Limb (tissue), 2 donors: ENCODE data around the gene SECISBP2.

Experiments used
- DNase-seq, 2 donors: peaks; one replicate each; pipeline ENCODE4 v3.0.0-alpha.2; 2016; ENCODE audit errors: extremely low spot score in 2 of 2

Gene SECISBP2

DNA sequence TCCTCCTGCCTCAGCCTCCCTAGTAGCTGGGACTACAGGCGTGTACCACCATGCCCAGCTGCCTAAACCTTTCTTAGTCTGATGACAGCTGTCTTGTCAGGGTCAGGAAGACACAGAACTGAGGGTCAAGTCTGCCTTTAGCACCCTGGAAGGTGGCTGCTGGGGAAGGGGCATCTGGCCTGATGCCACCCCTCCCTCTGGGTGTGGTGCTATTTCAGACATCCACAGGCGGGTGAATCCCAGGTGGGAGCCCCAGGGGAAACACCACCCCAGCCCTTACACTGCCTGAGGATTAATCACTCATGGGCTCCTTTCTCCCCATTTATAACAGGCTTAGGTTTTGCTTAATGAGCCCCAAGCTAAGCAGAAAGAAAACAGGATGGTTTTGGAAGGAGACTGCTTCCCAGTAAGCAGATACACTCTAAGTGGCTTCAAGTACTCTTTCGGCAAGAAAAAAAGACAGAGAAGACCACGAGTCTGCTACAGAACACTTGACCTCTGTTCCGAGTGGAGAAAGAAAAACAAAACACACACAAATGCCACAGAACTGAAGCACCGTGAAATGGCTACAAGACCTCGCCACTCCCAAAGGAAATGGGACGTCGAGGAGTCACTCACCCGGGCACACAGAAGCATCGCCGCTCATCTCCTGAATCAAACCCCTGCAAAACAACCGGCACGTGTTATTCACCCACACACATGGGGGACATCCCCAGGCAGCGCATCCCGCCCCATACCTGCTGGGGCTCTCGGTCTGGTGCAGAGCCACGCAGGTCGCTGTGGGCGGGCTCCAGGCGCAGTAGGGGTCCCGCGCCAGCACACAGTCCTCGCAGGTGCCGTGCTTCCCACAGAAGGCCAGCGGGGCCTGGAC is 62.4 kb downstream of the SECISBP2 start:
- DNase-seq = no peak

DNA sequence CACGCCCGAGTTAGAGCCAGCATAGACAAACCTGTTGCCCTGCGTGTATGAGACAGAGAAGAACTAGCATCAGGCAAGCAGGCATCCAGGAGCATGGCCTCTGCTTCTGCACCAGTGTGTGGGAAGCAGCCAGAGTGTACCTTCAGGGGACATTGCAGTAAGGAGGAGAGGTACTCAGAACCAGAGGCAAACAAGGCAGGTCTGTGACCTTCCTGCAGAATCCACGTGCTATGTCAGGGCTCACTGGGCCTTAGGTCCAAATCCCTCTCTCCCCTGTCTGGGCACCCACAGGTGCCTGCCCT is 63.0 kb downstream of the SECISBP2 start:
- DNase-seq = no peak

DNA sequence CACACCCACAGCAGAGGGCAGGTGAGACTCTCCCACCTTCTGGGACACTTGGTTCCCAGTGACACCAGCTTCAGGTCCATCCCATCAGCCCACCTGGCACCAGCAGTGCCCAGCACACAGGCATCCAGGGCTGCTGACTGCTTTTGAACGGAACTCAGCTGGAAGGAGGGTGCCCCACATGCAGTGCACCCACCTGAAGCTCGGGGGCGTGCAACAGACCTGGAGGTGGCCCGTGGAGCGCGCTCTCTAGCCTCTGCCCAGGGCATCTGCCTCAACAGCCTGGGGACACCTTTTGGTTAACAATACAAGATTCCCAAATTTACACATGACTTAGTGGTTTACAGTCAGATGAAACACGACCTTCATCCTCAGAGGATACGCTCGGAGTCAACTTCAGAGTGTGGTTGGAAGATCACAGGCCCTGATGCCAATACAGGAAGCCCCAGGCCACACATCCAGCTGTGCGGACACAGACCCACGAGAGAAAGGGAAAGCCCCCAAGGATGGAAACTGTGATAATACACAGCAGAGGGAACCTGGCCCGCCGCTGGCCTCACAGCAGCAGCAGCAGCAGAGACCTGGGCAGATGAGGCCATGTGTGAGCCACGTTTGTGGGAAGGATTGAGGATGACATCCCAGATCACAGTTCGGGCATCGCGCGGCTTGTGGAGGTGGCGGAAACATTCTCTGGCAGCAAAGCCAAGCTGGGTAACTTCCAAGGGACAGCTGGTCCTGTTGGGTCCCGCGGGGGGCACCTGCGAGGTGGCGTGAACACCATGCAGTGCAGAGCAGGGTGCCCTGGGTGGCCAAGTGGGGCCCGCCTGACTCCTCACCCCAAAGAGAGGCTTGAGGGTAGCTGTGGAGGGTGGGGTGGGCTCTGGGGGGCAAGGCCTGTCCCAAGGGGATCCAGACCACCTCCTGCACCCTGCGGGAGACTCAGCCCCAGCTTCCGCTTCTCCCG is 64.0 kb downstream of the SECISBP2 start:
- DNase-seq = no peak

DNA sequence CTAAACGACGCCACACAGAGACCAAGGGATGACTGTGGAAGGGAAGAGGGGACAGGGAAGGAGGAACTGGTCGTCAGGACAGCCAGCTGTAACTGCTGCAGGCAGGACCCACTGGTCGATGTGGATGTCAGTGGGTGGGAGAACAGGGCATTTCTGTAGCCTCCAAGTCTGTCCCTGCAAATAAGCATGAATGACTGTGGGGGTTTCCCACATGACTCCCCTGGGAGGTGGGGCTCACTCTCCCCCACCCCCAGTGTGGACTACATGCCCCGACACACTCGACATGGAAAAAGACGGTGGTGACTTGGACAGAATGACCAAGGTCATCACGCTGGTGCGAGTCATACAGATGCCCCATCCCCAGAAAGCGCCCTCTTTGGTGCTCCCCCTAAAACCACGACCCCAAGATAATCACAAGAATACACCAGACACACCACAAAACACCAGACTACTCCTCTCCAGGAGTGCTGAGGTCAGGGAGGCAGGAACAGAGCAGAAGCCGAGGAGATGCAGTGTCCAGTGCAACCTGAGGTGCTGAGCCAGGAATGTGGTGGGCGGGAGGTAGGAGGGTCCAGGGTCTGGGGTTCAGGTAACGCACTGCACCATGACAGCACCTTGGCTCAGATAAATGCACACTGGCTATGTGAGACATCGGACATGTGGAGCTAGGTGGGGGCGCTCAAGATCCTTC is 64.9 kb downstream of the SECISBP2 start:
- no peak for DNase-seq

DNA sequence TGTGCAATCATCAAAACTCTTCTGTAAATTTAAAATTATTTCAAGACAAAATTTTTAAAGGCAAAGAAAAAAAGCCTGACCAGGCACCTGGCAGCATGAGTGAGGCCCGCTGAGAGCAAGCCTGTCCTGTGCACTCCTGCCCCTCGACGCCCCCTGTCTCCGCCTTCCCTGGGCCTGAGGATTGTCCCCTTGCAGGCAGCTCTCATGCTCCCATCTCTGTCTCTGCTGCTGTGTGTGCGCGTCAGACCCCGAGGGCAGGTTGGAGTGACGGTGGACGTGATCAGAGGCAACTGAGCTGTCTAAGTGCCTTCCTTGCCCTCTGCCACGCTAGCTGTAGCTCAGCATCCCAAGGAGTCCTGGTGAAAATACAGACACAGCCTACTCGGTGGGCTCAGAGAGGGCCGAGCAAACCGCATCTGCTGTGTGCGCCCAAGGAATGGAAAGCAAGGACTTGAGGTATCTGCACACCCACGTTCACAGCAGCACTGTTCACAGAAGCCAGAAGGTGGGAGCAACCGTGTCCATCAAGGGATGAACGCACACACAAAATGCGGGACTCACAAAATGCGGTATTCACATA is 65.5 kb downstream of the SECISBP2 start:
- DNase-seq = no peak

DNA sequence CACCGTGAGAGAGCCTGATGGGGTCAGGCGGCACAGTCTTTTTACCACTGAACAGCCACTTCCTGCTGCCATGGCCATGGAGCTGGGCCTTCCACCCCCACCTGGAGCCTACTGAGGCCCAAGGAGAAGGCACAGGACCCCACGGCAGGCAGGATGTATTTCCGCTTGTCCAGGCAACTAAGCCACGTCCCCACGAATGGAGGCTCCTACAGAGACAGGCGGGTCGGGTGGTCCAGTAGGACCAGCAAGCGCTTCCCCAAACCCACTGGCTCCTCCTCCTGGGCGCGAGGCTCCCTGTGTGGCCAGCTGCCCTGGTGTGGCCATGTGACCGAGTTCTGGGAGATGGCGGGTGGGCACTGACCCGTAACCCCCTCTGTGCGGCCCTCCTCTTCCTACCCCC is 66.5 kb downstream of the SECISBP2 start:
- no peak for DNase-seq

DNA sequence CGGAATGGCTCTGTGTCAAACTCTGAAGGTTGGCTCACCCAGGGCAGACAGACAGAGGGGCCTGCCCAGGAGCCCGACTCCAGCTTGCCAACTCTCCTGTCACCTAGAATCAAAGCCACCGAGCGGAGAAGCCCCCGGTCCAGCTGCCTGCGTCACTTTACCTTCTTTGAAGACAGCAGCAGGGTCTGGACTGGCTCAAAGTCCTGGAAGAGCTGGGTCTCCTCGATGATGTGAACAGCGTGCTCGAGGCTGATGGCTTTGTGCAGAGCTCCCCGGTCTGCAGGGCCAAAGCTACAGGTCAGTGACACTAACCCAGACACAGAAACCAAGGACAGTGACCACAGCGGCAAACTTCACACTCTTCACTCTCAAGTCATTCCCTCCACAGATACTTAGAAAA is 67.9 kb downstream of the SECISBP2 start:
- no peak for DNase-seq

DNA sequence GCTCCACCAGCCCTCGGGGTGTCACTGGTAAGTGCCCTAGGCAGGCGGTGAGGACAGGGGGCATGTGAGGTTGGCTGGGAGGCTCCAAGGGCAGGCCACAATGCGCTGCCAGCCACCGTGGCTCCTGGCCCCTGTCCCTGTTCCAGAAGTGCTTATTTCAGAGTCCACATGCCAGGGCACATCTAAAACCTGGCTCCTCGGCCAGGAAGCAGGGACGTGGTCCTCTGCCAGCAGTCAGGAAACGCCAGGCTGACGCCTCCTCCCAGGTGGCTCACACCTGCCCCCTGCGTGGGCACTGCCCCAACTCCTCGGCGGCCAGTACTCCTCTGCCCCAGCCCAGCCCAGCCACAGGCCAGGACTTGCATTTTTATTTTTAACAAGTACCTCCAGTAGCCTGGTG is 68.5 kb downstream of the SECISBP2 start:
- no peak for DNase-seq

DNA sequence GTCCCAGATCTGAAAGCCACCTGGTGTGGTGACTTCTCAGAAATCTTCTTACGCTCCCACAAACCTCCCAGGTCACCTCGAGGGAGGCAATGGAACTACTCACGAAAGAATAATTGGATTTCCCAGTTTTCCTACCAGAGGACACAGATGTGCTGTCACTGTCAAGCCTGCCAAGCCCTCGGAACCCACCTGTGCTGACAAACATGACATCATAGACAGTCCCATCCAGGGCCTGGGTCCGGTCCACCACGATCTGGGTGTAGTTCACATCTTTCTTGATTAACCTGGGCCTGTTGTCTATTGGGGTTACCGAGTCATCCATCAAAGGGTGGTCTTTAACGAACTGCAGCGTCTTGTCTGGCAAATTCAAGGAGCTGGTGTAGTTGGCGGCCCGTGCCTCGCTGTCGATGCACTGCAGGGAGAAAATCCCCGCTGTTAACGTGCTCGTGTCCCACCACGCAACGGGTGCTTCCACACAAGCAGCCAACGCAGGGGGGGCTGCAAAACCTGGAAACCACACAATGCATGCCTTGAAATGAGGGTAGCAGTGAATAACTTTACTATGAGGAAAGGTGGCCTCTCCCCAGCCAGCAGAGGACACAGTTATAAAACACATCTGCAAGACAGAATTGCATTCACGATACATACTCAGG is 69.0 kb downstream of the SECISBP2 start:
- DNase-seq = no peak

DNA sequence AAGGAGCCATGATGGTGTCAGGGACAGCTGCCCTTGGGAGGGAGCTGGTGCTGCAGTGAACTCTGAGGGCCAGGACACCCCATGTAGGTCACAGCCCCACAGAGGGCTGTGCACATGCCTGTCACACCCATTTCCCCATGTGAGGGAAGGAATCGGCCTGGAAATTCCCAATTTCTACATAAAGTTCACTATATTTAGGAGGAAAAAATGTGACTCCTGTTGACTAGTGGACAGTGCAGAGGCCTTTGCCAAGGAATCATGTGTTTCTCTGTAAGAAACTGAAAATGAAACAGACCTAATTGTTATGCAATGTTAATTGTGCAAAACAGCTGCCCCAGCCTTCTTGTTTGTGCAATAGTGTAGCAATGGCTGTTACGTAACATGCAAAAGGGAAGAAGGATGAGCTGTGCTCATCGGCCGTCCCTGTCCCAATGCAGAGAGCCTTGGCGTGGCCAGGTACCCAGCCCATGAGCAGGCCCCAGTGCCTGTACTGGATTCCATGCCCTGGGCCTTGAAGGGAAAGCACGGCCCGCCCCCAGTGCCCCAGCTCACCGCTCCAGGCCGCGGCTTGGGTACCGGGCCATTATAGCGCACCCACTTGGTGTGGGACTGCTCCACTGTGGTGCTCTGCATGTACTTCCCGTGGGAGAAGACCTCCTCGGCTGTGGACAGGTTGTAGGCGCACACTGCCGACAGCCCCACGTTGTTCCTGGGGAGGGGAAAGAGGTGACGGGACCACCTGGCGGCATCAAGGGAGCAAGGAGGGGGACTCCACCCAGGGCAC is 70.0 kb downstream of the SECISBP2 start:
- DNase-seq = no peak

DNA sequence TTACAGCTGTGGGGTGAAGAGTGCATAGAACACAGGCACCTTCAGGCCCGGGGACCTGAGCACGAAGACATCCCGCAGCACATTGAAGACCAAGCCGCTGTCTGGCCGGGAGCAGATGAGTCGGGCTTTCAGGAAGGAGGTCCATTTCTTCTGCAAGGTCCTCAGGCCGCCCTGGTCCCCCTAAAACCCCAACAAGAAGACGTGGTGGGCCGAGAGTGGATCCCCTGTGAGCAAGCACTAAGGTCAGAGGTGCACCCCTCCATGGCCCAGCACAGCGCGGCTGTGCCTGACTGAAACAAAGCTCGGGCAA is 70.5 kb downstream of the SECISBP2 start:
- no peak for DNase-seq

DNA sequence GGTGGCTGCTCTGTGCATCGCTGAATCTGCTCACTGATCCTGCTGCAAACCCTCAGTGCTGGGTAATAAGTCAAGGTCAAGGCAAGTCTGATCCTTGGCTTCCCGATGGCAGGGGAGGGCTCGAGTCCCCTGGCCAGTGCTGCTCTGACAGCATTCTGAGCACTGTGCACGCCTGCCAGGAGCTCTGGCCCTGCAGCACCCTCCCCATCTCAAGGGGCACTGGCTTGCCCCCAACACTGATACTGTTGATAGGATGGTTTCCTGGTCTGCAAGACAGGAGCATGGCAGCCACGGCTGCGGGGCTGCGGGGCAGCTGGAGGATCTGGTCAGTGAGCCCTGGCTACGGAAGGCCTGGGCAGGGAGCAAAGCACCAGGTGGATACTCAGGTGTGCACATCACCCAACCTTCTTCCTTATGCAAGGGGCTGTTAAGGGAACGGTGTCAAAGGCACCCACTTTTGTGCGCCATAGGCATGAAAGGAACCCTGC is 71.8 kb downstream of the SECISBP2 start:
- DNase-seq = no peak

DNA sequence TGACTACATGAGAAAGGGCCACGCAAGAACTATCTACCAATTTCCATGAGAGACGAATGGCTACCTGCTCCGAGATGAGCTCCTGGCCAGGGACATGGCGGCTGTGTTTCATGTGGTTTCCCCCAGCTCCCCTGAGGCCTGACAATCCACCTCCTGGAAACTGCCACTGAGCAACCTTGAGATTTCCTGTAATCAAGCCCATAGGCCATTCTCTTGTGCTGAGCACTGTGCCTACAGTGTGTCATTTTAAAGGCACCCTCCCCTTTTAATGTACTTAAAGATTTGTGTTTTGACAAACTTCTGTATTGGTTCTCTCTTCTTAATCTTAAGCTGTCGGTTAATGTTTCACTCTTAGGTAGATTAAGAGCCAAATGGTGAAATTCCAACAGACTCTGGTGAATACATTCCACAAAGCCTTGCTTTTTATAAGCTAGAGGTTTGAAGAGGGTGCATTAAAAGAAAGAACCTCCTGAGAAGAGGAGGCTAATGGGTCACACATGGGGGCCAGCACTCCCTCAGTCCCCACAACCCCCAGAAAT is 72.3 kb downstream of the SECISBP2 start:
- DNase-seq = no peak

DNA sequence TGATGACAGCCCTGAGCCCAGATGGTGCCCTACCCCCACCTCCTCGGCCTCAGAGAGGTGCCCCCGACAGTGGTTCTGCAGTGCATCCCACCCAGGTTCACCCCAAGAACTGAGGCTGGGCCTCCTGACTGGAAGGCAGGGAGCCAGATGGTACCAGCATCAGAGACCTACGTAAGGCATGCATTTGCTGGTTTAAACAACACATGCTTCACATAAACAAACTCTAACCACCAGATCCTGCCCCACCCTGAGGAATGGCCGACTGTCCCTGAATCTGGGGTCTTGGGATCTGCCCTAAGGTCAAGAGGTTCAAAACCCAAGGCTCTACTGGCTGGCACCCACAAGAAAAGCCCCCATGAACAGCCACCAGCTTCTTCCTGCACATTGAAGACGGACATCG is 73.3 kb downstream of the SECISBP2 start:
- no peak for DNase-seq

DNA sequence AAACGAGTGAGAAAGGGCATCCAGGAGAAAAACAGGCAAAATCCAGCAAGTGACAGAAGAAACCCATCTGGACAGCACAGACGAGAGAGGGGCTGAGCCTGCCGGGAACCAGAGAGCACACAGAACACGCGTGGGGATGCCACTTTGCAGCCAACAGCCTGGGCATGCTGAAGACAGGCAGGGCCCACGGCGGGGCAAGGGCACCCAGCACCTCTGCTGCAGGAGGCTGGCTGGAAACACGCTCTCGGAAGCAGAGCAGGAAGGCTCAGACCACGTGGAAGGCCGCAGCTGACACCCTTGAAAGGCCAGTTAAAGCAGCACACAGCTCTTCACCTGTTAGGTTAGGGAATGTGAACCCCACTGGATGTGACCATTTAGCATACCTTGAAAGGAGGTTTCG is 76.1 kb downstream of the SECISBP2 start:
- no peak for DNase-seq

DNA sequence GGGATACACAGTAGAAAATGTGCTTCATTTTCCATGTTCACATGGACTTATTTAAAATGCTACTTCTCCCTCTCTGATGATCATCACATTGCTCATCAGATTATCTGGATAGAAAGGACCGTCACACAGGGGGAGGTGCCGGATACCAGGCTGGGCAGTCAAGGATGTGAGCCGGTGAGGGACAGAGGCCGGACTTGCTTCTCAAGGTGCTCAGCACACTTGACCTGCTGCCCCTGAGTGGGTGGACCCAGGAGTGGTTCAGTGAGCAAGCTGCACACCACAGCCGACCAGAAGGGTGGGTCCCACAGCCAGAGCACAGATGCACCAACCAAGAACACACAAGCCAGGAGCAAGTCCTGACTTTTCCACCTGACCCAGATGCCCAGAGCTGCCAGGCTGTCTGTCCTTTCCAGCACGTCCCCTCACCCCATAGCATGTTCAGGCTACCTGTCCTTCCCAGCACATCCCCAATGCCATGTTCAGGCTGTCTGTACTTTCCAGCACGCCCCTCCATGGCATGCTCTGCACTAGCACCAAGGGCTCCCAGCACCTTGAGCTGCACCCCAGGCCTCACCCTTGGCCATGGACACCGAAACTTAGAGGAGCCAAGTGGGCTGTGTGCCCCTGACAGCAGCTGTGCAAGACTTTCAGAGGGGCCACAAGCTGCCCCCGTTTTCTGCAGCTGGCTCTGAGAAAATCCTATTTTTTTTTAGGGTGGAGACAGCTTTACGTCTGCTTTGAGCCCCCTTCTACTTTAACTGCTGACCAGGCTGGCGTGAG is 77.8 kb downstream of the SECISBP2 start:
- DNase-seq = no peak

DNA sequence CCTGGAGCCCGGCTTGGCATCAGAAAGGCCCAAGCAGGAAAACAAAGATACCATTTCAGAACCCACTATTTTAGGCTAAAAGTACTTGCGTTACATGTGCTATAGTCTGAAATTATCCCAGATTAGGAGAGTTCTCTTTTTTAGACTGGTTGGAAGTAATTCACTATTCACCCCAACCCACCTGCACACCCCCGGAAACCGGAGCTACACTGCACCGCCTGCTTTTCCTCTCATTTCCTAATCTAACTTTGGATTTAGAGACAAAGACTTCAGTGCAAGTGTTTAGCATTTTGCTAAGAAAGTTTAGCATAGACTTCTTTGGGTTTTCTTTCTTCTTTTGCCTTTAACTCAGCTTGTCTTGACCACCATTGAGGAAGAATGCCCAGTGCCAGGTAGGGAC is 79.2 kb downstream of the SECISBP2 start:
- DNase-seq = no peak

DNA sequence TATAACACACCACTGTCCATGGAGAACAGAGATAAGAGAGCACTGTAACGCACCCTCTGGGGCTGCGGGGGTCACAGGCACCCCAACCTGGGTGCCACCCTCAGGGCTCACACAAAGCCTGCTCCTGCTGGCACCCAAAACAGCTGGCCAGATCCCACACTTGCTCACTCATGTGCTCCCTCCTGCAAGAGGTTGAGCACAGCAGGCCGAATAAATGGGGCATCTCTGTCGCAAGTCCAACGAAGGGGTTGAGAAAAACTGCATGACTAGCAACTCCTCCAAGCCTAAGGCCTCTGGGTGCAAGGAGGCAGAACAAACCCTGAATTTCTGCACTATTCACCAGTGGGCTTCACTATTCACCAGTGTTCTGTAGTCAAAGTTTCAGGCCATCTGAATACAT is 80.3 kb downstream of the SECISBP2 start:
- DNase-seq = no peak

DNA sequence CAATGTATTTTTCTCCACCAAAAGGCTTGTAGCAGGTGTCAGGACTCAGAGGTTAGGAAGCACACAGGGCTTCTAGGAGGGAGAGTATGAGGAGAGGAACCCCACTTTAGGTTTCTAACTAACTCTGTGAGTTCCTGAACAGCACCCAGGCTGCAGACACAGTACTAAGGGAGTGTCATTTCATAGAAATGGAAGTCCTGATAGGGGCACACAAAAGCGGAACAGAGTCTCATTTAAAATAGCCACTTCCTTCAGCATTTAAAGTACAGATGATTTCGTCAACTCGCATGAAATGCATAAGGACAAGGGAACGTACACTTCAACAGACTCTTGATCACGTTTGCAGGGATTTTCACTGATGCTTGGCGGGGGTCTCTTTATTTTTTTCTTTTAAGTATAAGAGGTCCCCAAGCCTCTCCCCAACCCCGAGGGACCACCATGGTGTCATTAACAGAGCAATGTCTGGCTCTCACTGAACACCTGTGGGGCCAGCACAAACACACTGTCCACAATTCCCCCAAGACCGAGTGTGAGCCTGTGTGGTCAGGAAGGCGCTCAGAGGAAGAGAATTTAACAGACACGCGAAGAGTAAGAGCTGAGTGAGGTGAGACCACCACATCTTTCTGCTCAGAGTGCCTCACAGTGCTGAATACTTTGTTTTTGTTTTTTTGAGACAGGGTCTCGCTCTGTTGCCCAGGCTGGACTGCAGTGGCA is 82.3 kb downstream of the SECISBP2 start:
- DNase-seq = no peak
